ENCODE results near the gene C3orf62. TPM values are rescaled to one million over a fixed set of nuclear protein-coding genes. Genes with fewer than 3 reads are reported as not detected.

Gene C3orf62
- total RNA-seq, 1 donor from 2014 or later: 7.5 TPM

GRCh38 chr3:49263159-49263889 lies 13.7 kb downstream of the C3orf62 start:
- H3K36me3 Mint-ChIP-seq (ENCODE audit: unreplicated experiment): no peaks in the 10 kb centered on the region
- no peaks in the 10 kb centered on the region for H3K9me3 Mint-ChIP-seq (ENCODE audit: unreplicated experiment)
- no peak overlapping the region for H3K27ac Mint-ChIP-seq (ENCODE audit: unreplicated experiment)
- no peak overlapping the region for H3K4me3 Mint-ChIP-seq (ENCODE audit: unreplicated experiment)
- DNase-seq: no peak
- peaks cover 2% of the 10 kb centered on the region for H3K27me3 Mint-ChIP-seq (ENCODE audit: unreplicated experiment)
- H3K4me1 Mint-ChIP-seq (ENCODE audit: low read depth, unreplicated experiment): no peaks in the 10 kb centered on the region
- TF ChIP-seq CTCF (IDR thresholded peaks at IDR 0.05; ENCODE audit: partially characterized antibody, unreplicated experiment): no peak

DNA sequence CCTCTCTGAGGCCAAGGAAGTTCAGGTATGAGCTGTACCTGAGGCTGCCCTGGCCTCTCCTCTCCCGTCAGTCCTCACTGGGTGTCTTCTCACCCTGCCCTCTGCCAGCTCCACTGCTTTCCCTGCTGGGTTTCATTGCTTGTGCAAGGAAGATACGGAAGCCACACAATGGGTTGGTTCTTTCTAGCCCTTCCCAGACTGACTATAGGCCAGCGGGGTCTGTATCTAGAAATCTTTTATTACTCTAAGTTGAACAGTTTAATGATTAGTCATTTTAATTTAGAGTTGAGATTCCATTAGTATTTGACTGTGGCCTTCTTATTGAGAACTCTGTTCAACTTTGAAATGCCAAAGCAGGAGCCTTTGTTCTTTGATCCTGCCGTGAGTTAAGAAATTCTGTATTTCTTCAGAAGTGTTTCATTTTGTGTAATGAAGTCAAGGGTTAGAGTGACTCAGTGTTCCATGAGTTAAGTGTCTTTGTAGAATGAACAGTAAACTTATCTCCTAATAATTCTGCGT lies 16.2 kb downstream of the C3orf62 start:
- Mint-ChIP-seq H3K27me3 (ENCODE audit: unreplicated experiment) (peaks cover 2% of the 10 kb centered on the region), H3K27ac (ENCODE audit: unreplicated experiment) (no peak overlapping the region), H3K9me3 (ENCODE audit: unreplicated experiment) (no peaks in the 10 kb centered on the region), H3K36me3 (ENCODE audit: unreplicated experiment) (no peaks in the 10 kb centered on the region), H3K4me1 (ENCODE audit: low read depth, unreplicated experiment) (no peaks in the 10 kb centered on the region), H3K4me3 (ENCODE audit: unreplicated experiment) (no peak overlapping the region)
- no peak for TF ChIP-seq CTCF (IDR thresholded peaks at IDR 0.05; ENCODE audit: partially characterized antibody, unreplicated experiment)
- no peak for DNase-seq

- no peaks in the 10 kb centered on the region for H3K36me3 Mint-ChIP-seq (ENCODE audit: unreplicated experiment)
- no peak overlapping the region for H3K27ac Mint-ChIP-seq (ENCODE audit: unreplicated experiment)
- DNase-seq: no peak
- no peaks in the 10 kb centered on the region for H3K9me3 Mint-ChIP-seq (ENCODE audit: unreplicated experiment)
- TF ChIP-seq CTCF (IDR thresholded peaks at IDR 0.05; ENCODE audit: partially characterized antibody, unreplicated experiment): no peak
- peaks cover 3% of the 10 kb centered on the region for H3K27me3 Mint-ChIP-seq (ENCODE audit: unreplicated experiment)
- H3K4me1 Mint-ChIP-seq (ENCODE audit: low read depth, unreplicated experiment): no peaks in the 10 kb centered on the region
- H3K4me3 Mint-ChIP-seq (ENCODE audit: unreplicated experiment): no peak overlapping the region
These were observed 19.8 kb downstream of the C3orf62 start for GRCh38 chr3:49257187-49257586.

GRCh38 chr3:49255718-49256511 lies 21.1 kb downstream of the C3orf62 start:
- H3K27me3 Mint-ChIP-seq (ENCODE audit: unreplicated experiment): peaks cover 3% of the 10 kb centered on the region
- TF ChIP-seq CTCF (IDR thresholded peaks at IDR 0.05; ENCODE audit: partially characterized antibody, unreplicated experiment): no peak
- H3K4me3 Mint-ChIP-seq (ENCODE audit: unreplicated experiment): no peak overlapping the region
- H3K4me1 Mint-ChIP-seq (ENCODE audit: low read depth, unreplicated experiment): no peaks in the 10 kb centered on the region
- DNase-seq: no peak
- no peak overlapping the region for H3K27ac Mint-ChIP-seq (ENCODE audit: unreplicated experiment)
- no peaks in the 10 kb centered on the region for H3K36me3 Mint-ChIP-seq (ENCODE audit: unreplicated experiment)
- peaks cover 1% of the 10 kb centered on the region for H3K9me3 Mint-ChIP-seq (ENCODE audit: unreplicated experiment)

GRCh38 chr3:49255112-49255511 lies 21.9 kb downstream of the C3orf62 start:
- Mint-ChIP-seq H3K9me3 (ENCODE audit: unreplicated experiment) (peaks cover 1% of the 10 kb centered on the region), H3K27me3 (ENCODE audit: unreplicated experiment) (peaks cover 3% of the 10 kb centered on the region), H3K27ac (ENCODE audit: unreplicated experiment) (no peak overlapping the region), H3K4me3 (ENCODE audit: unreplicated experiment) (no peak overlapping the region), H3K4me1 (ENCODE audit: low read depth, unreplicated experiment) (peaks cover 3% of the 10 kb centered on the region), H3K36me3 (ENCODE audit: unreplicated experiment) (no peaks in the 10 kb centered on the region)
- no peak for TF ChIP-seq CTCF (IDR thresholded peaks at IDR 0.05; ENCODE audit: partially characterized antibody, unreplicated experiment)
- DNase-seq: no peak

Data from glutamatergic neuron (in vitro differentiated cells).